ENCODE results near the gene ENG. TPM values are rescaled to one million over a fixed set of nuclear protein-coding genes. Genes with fewer than 3 reads are reported as not detected.

The ENG gene
- total RNA-seq, 1 experiment from 2014 or later: 0.76 TPM

- no peaks in the 10 kb centered on the region for H3K27me3 ChIP-seq (ENCODE audit: insufficient read depth, low read length)
- intact Hi-C loops (cut with micrococcal nuclease): no loop called here
- H3K4me3 ChIP-seq (replicated peaks in 1 of 2; ENCODE audit: low read depth in 1 of 2, low read length in 2 of 2): no peak overlapping the region
- no peak overlapping the region for H2AFZ ChIP-seq (ENCODE audit: low read depth, low read length, poor library complexity, severe bottlenecking)
- H3K9ac ChIP-seq (ENCODE audit: low read length): no peak overlapping the region
- H3K36me3 ChIP-seq (ENCODE audit: control insufficient read depth in 1 of 2, insufficient read depth in 2 of 2, low read length in 2 of 2): peaks cover under 1 to 33% of the 10 kb centered on the region in 2 experiments; a peak in 2 of 4 replicates
- no peaks in the 10 kb centered on the region for H3K9me3 ChIP-seq (ENCODE audit: control insufficient read depth in 1 of 2, insufficient read depth in 1 of 2, low read depth in 1 of 2, low read length in 2 of 2)
- DNase-seq (ENCODE audit: low read depth, low spot score) (no peak), ATAC-seq (no peak)
- H4K20me1 ChIP-seq (ENCODE audit: insufficient read depth): peaks cover 4% of the 10 kb centered on the region; the same call in 1 of the 2 replicates
- H3K9me2 ChIP-seq (ENCODE audit: insufficient read depth): no peaks in the 10 kb centered on the region
- TF ChIP-seq POLR2A (IDR thresholded peaks at IDR 0.05; ENCODE audit: borderline replicate concordance, extremely low read depth, insufficient read depth, insufficient read length): no peak
- no peak for TF ChIP-seq ZBTB33 (IDR thresholded peaks at IDR 0.05; ENCODE audit: extremely low read depth, insufficient replicate concordance, low read length)
- no peak for TF ChIP-seq MAX (IDR thresholded peaks at IDR 0.05)
- no peak for TF ChIP-seq ZFX (IDR thresholded peaks at IDR 0.05)
- no peak for TF ChIP-seq CEBPB (IDR thresholded peaks at IDR 0.05; ENCODE audit: low read depth)
- TF ChIP-seq TCF7L2 (IDR thresholded peaks at IDR 0.05; ENCODE audit: borderline replicate concordance, extremely low read depth, insufficient read depth, insufficient read length): no peak
- RAD21 ChIA-PET (ENCODE audit: low non-redundant PET in 1 of 2, low total read pairs in 2 of 2, uncharacterized antibody in 2 of 2, unreplicated experiment in 2 of 2): no interaction called here
- CTCF ChIA-PET: no interaction called here
- POLR2A ChIA-PET: no interaction called here
- H3K4me2 ChIP-seq (ENCODE audit: low read length): no peak overlapping the region
- peaks cover 12 to 30% of the 10 kb centered on the region in 2 experiments for H3K4me1 ChIP-seq (ENCODE audit: control insufficient read depth in 1 of 2, insufficient read depth in 2 of 2, low read length in 2 of 2)
- no TSS peak for BruUV-seq (replicated peaks)
- H3K79me2 ChIP-seq (ENCODE audit: insufficient read depth, low read length): peaks cover 35% of the 10 kb centered on the region
- H3K27ac ChIP-seq (ENCODE audit: low read depth, low read length): no peak overlapping the region
These were observed 47.6 kb downstream of the ENG start for GRCh38 chr9:127806871-127807270.

- no peaks in the 10 kb centered on the region for H3K27me3 ChIP-seq (ENCODE audit: insufficient read depth, low read length)
- ChIA-PET POLR2A (no interaction called here), RAD21 (ENCODE audit: low non-redundant PET in 1 of 2, low total read pairs in 2 of 2, uncharacterized antibody in 2 of 2, unreplicated experiment in 2 of 2) (no interaction called here), CTCF (interaction anchor here (0.9 to 2.1 kb wide), 3 partner anchors 13 to 71 kb away, joined by 3 to 5 read pairs (median 3); partner anchors contain the start of gene TOR2A)
- H3K4me2 ChIP-seq (ENCODE audit: low read length): no peak overlapping the region
- no peak overlapping the region for H2AFZ ChIP-seq (ENCODE audit: low read depth, low read length, poor library complexity, severe bottlenecking)
- peaks cover 4% of the 10 kb centered on the region; the same call in 1 of the 2 replicates for H4K20me1 ChIP-seq (ENCODE audit: insufficient read depth)
- DNase-seq (ENCODE audit: low read depth, low spot score): peak; percentile 47
- no peak overlapping the region for H3K4me3 ChIP-seq (replicated peaks in 1 of 2; ENCODE audit: low read depth in 1 of 2, low read length in 2 of 2)
- H3K36me3 ChIP-seq (ENCODE audit: control insufficient read depth in 1 of 2, insufficient read depth in 2 of 2, low read length in 2 of 2): peaks cover 0 to 29% of the 10 kb centered on the region in 2 experiments; a peak in 1 of 4 replicates
- no peak overlapping the region for H3K9ac ChIP-seq (ENCODE audit: low read length)
- no peaks in the 10 kb centered on the region for H3K9me2 ChIP-seq (ENCODE audit: insufficient read depth)
- BruUV-seq (replicated peaks): TSS peak; percentile 35
- peak; percentile 23; the same call in 1 of the 2 replicates for ATAC-seq
- peaks cover 19 to 39% of the 10 kb centered on the region in 2 experiments for H3K4me1 ChIP-seq (ENCODE audit: control insufficient read depth in 1 of 2, insufficient read depth in 2 of 2, low read length in 2 of 2)
- peaks cover 35% of the 10 kb centered on the region for H3K79me2 ChIP-seq (ENCODE audit: insufficient read depth, low read length)
- H3K9me3 ChIP-seq (ENCODE audit: control insufficient read depth in 1 of 2, insufficient read depth in 1 of 2, low read depth in 1 of 2, low read length in 2 of 2): no peaks in the 10 kb centered on the region
- H3K27ac ChIP-seq (ENCODE audit: low read depth, low read length): no peak overlapping the region
- intact Hi-C loops (cut with micrococcal nuclease): no loop called here
- no peak for TF ChIP-seq JUND (IDR thresholded peaks at IDR 0.05)
- peak in 2 of 3 experiments; percentile 63 to 68; a peak in 4 of 6 replicates for TF ChIP-seq CTCF (IDR thresholded peaks at IDR 0.05 in 2 of 3, conservative IDR thresholded peaks at IDR 0.05 in 1 of 3; ENCODE audit: borderline replicate concordance in 1 of 3, insufficient read depth in 1 of 3, low read depth in 2 of 3, low read length in 2 of 3)
These were observed 48.8 kb downstream of the ENG start for GRCh38 chr9:127805620-127806019.
